Glutamatergic neuron (in vitro differentiated cells): Measurements from ENCODE around the gene FGF14. TPM values are rescaled to one million over a fixed set of nuclear protein-coding genes. Genes with fewer than 3 reads are reported as not detected.

Source experiments
- DNase-seq: peaks from one replicate; pipeline ENCODE4 v3.0.0; 2022
- H3K27ac Mint-ChIP-seq: one replicate; pipeline ENCODE4 v1.8.0; 2020; ENCODE audit warnings: mild to moderate bottlenecking, mixed read lengths, inconsistent platforms; ENCODE audit not compliant: unreplicated experiment
- H3K27me3 Mint-ChIP-seq: one replicate; pipeline ENCODE4 v1.8.0; 2020; ENCODE audit warnings: mild to moderate bottlenecking, moderate library complexity, mixed read lengths, inconsistent platforms; ENCODE audit not compliant: unreplicated experiment
- H3K36me3 Mint-ChIP-seq: one replicate; pipeline ENCODE4 v1.8.0; 2020; ENCODE audit warnings: mild to moderate bottlenecking, mixed read lengths, inconsistent platforms; ENCODE audit not compliant: unreplicated experiment
- H3K4me1 Mint-ChIP-seq: one replicate; pipeline ENCODE4 v1.8.0; 2020; ENCODE audit warnings: mild to moderate bottlenecking, low read depth, mixed read lengths, inconsistent platforms; ENCODE audit not compliant: unreplicated experiment
- H3K4me3 Mint-ChIP-seq: one replicate; pipeline ENCODE4 v1.8.0; 2020; ENCODE audit warnings: mild to moderate bottlenecking, mixed read lengths, inconsistent platforms; ENCODE audit not compliant: unreplicated experiment
- H3K9me3 Mint-ChIP-seq: one replicate; pipeline ENCODE4 v1.8.0; 2020; ENCODE audit warnings: mild to moderate bottlenecking, moderate library complexity, mixed read lengths, inconsistent platforms; ENCODE audit not compliant: unreplicated experiment
- CTCF ChIP-seq: fragments of 200-600 bp; sonication (generic); IDR thresholded peaks from one replicate; pipeline ENCODE4 v1.5.0; 2021; ENCODE audit not compliant: partially characterized antibody, unreplicated experiment
- total RNA-seq: library from RNA; stranded (reverse); fragmentation: NEBNext Ultra II Directional; extraction: Animal tissue kit (Norgen Biotek cat#: 25700); gene quantifications from one replicate; pipeline ENCODE4 v1.2.1, GENCODE V29; 2021; ENCODE audit not compliant: unreplicated experiment

FGF14 gene
- total RNA-seq, 1 donor from 2014 or later, result 17.8 TPM

GRCh38 chr13:102128216-102128810 is 273.5 kb downstream of the FGF14 start:
- H3K9me3 Mint-ChIP-seq, result no peaks in the 10 kb centered on the region
- DNase-seq, result no peak
- TF ChIP-seq CTCF, result no peak
- no peaks in the 10 kb centered on the region for H3K27me3 Mint-ChIP-seq
- no peaks in the 10 kb centered on the region for H3K4me1 Mint-ChIP-seq
- no peak overlapping the region for H3K27ac Mint-ChIP-seq
- no peaks in the 10 kb centered on the region for H3K36me3 Mint-ChIP-seq
- no peak overlapping the region for H3K4me3 Mint-ChIP-seq

GRCh38 chr13:102127153-102127552 is 274.7 kb downstream of the FGF14 start:
- no peaks in the 10 kb centered on the region for H3K27me3 Mint-ChIP-seq
- no peak for TF ChIP-seq CTCF
- no peak overlapping the region for H3K27ac Mint-ChIP-seq

GRCh38 chr13:102122147-102122546 is 279.7 kb downstream of the FGF14 start:
- DNase-seq, result no peak
- Mint-ChIP-seq H3K4me3 (no peak overlapping the region), H3K27ac (no peak overlapping the region), H3K27me3 (peaks cover 1% of the 10 kb centered on the region), H3K36me3 (no peaks in the 10 kb centered on the region), H3K9me3 (no peaks in the 10 kb centered on the region), H3K4me1 (no peaks in the 10 kb centered on the region)
- TF ChIP-seq CTCF, result no peak

More at GRCh38 chr13:102127153-102127552, 274.7 kb downstream of the FGF14 start:
- Mint-ChIP-seq H3K9me3 (no peaks in the 10 kb centered on the region), H3K4me1 (no peaks in the 10 kb centered on the region), H3K36me3 (no peaks in the 10 kb centered on the region), H3K4me3 (no peak overlapping the region)
- no peak for DNase-seq

- no peaks in the 10 kb centered on the region for H3K36me3 Mint-ChIP-seq
- no peak overlapping the region for H3K4me3 Mint-ChIP-seq
- H3K4me1 Mint-ChIP-seq, result peaks cover 5% of the 10 kb centered on the region
Measured at GRCh38 chr13:102117175-102117831, 284.5 kb downstream of the FGF14 start.

More at GRCh38 chr13:102117175-102117831, 284.5 kb downstream of the FGF14 start:
- H3K27me3 Mint-ChIP-seq, result peaks cover 1% of the 10 kb centered on the region
- DNase-seq, result no peak
- TF ChIP-seq CTCF, result no peak
- no peaks in the 10 kb centered on the region for H3K9me3 Mint-ChIP-seq
- H3K27ac Mint-ChIP-seq, result no peak overlapping the region
